Mammary epithelial cell (primary cell): Measurements from ENCODE around the gene CFAP299.

Source experiments
- CTCF ChIP-seq, 2 donors: IDR thresholded peaks in 1 of 2; conservative IDR thresholded peaks in 1 of 2; 2 replicates each; pipeline ENCODE4 v1.5.1; 2011 to 2012; ENCODE audit warnings: inconsistent platforms in 2 of 2, low read length in 2 of 2, mild to moderate bottlenecking in 2 of 2, control low read depth in 1 of 2, low read depth in 1 of 2; ENCODE audit not compliant: insufficient read depth in 1 of 2; ENCODE audit errors: extremely low read depth in 1 of 2
- EZH2 ChIP-seq: IDR thresholded peaks from 2 replicates; pipeline ENCODE4 v1.6.1; 2012; ENCODE audit warnings: low read length, inconsistent platforms, borderline replicate concordance

- TF ChIP-seq CTCF (conservative IDR thresholded peaks at IDR 0.05 in 1 of 2, IDR thresholded peaks at IDR 0.05 in 1 of 2; ENCODE audit: extremely low read depth in 1 of 2, insufficient read depth in 1 of 2, low read depth in 1 of 2, low read length in 2 of 2) = no peak
- TF ChIP-seq EZH2 = no peak
These were observed 119.0 kb downstream of the CFAP299 start for GRCh38 chr4:80454556-80454955.
